Liver (tissue), 9 donors: Measurements from ENCODE around the gene SYNJ2. TPM values are rescaled to one million over a fixed set of nuclear protein-coding genes. Genes with fewer than 3 reads are reported as not detected.

Source experiments
- DNase-seq: peaks from one replicate; pipeline ENCODE4 v3.0.0-alpha.2; 2017; ENCODE audit warnings: low spot score
- H3K27ac ChIP-seq, 2 donors: one replicate each; pipeline ENCODE4 v1.7.0; 2013; ENCODE audit warnings: inconsistent platforms in 2 of 2, low read length in 2 of 2, control low read depth in 1 of 2, low read depth in 1 of 2, mild to moderate bottlenecking in 1 of 2
- H3K27me3 ChIP-seq, 4 donors: one replicate each; pipeline versions ENCODE4 v1.6.1 to v1.7.0; 2013; ENCODE audit warnings: low read length in 3 of 4, inconsistent platforms in 1 of 4, mild to moderate bottlenecking in 1 of 4, moderate library complexity in 1 of 4; ENCODE audit not compliant: control insufficient read depth in 4 of 4, insufficient read depth in 4 of 4
- H3K36me3 ChIP-seq, 4 donors: one replicate each; pipeline versions ENCODE4 v1.6.1 to v1.7.0; 2013; ENCODE audit warnings: low read length in 3 of 4, mild to moderate bottlenecking in 3 of 4, low read depth in 1 of 4, moderate library complexity in 1 of 4; ENCODE audit not compliant: control insufficient read depth in 4 of 4, insufficient read depth in 3 of 4
- H3K4me1 ChIP-seq, 4 donors: one replicate each; pipeline versions ENCODE4 v1.6.1 to v1.7.0; 2013; ENCODE audit warnings: low read length in 3 of 4, mild to moderate bottlenecking in 3 of 4, moderate library complexity in 1 of 4; ENCODE audit not compliant: control insufficient read depth in 4 of 4, insufficient read depth in 4 of 4
- H3K4me3 ChIP-seq, 3 donors: one replicate each; pipeline versions ENCODE4 v1.6.1 to v1.7.0; 2013; ENCODE audit warnings: low read length in 3 of 3, control low read depth in 1 of 3, low read depth in 1 of 3, mild to moderate bottlenecking in 1 of 3
- H3K9ac ChIP-seq, 2 donors: one replicate each; pipeline ENCODE4 v1.7.0; 2013; ENCODE audit warnings: low read length in 2 of 2, mild to moderate bottlenecking in 2 of 2, moderate library complexity in 2 of 2, control low read depth in 1 of 2, low read depth in 1 of 2
- H3K9me3 ChIP-seq, 4 donors: one replicate each; pipeline versions ENCODE4 v1.6.1 to v1.7.0; 2013; ENCODE audit warnings: low read length in 3 of 4; ENCODE audit not compliant: control insufficient read depth in 4 of 4
- EGR1 ChIP-seq, 2 donors: IDR thresholded peaks; 2 replicates each; pipeline ENCODE4 v1.6.1; 2016 to 2018; ENCODE audit warnings: antibody characterized with exemption in 2 of 2, low read depth in 2 of 2
- FOXA1 ChIP-seq: IDR thresholded peaks from 2 replicates; pipeline ENCODE4 v1.6.1; 2016; ENCODE audit warnings: antibody characterized with exemption
- FOXA2 ChIP-seq: IDR thresholded peaks from 2 replicates; pipeline ENCODE4 v1.6.1; 2016; ENCODE audit warnings: antibody characterized with exemption
- GABPA ChIP-seq, 2 donors: IDR thresholded peaks in 1 of 2; conservative IDR thresholded peaks in 1 of 2; 2 replicates each; pipeline ENCODE4 v1.6.1; 2016; ENCODE audit warnings: antibody characterized with exemption in 2 of 2, mild to moderate bottlenecking in 1 of 2, moderate library complexity in 1 of 2
- HNF4A ChIP-seq, 2 donors: conservative IDR thresholded peaks; 2 replicates each; pipeline ENCODE4 v1.6.1; 2016; ENCODE audit warnings: antibody characterized with exemption in 2 of 2, mild to moderate bottlenecking in 2 of 2
- HNF4G ChIP-seq: IDR thresholded peaks from 2 replicates; pipeline ENCODE4 v1.6.1; 2016; ENCODE audit warnings: antibody characterized with exemption
- JUND ChIP-seq, 2 donors: IDR thresholded peaks; 2 replicates each; pipeline ENCODE4 v1.6.1; 2016; ENCODE audit warnings: antibody characterized with exemption in 2 of 2
- NR2F2 ChIP-seq: IDR thresholded peaks from 2 replicates; pipeline ENCODE4 v1.6.1; 2016; ENCODE audit warnings: antibody characterized with exemption
- RAD21 ChIP-seq, 2 donors: IDR thresholded peaks; 2 replicates each; pipeline ENCODE4 v1.6.1; 2016; ENCODE audit warnings: antibody characterized with exemption in 2 of 2, mild to moderate bottlenecking in 2 of 2
- RXRA ChIP-seq, 2 donors: IDR thresholded peaks; 2 replicates each; pipeline ENCODE4 v1.6.1; 2017 to 2018; ENCODE audit warnings: antibody characterized with exemption in 2 of 2, mild to moderate bottlenecking in 1 of 2
- SP1 ChIP-seq: IDR thresholded peaks from 2 replicates; pipeline ENCODE4 v1.6.1; 2018; ENCODE audit warnings: antibody characterized with exemption, mild to moderate bottlenecking
- TAF1 ChIP-seq: conservative IDR thresholded peaks from 2 replicates; pipeline ENCODE4 v1.6.1; 2016; ENCODE audit warnings: antibody characterized with exemption, mild to moderate bottlenecking
- YY1 ChIP-seq: IDR thresholded peaks from 2 replicates; pipeline ENCODE4 v1.6.1; 2016; ENCODE audit warnings: antibody characterized with exemption, mild to moderate bottlenecking
- WGBS: extraction: QIAGEN DNeasy Blood & Tissue Kit; methylation state at CpG from one replicate; pipeline ENCODE4 v1.1.7; 2013; 5-methylcytosine and 5-hydroxymethylcytosine counted together
- polyA plus RNA-seq, 2 donors: library from polyadenylated mRNA; stranded (reverse) in 1 of 2; unstranded in 1 of 2; fragments of 200-250 nt in 1 of 2; fragments of >200 nt in 1 of 2; fragmentation: Nextera tagmentation in 1 of 2; extraction: Ambion mirVana in 1 of 2; gene quantifications; one replicate each; pipeline versions ENCODE4 v1.2.1 to v1.2.3, GENCODE V29; 2013 to 2015
- total RNA-seq, 2 donors: library from RNA; depleted of rRNA; stranded (reverse); fragments of >200 nt; gene quantifications; one replicate each; pipeline ENCODE4 v1.2.3, GENCODE V29; 2014
- TF ChIP-seq, protein P1 (sequence below): IDR thresholded peaks from 2 replicates; pipeline ENCODE4 v1.6.1; 2016; ENCODE audit warnings: antibody characterized with exemption
- TF ChIP-seq, protein P2 (sequence below): IDR thresholded peaks from 2 replicates; pipeline ENCODE4 v1.6.1; 2016; ENCODE audit warnings: antibody characterized with exemption
- TF ChIP-seq, protein P3 (sequence below): fragments of 150-350 bp; IDR thresholded peaks from 2 replicates; pipeline ENCODE4 v1.5.1; 2017; ENCODE audit warnings: improper control_type of control experiment, low read depth, low read length; ENCODE audit not compliant: missing input control
- TF ChIP-seq, protein P4 (sequence below): IDR thresholded peaks from 2 replicates; pipeline ENCODE4 v1.6.1; 2016; ENCODE audit warnings: antibody characterized with exemption, mild to moderate bottlenecking
- donor health status: healthy.
- donor health status: healthy.
- donor health status: healthy.
- donor health status: healthy.
- donor health status: healthy.

Gene SYNJ2
- total and polyA plus RNA-seq, 4 donors: 2.4 to 8.9 (median 3.2) TPM

DNA sequence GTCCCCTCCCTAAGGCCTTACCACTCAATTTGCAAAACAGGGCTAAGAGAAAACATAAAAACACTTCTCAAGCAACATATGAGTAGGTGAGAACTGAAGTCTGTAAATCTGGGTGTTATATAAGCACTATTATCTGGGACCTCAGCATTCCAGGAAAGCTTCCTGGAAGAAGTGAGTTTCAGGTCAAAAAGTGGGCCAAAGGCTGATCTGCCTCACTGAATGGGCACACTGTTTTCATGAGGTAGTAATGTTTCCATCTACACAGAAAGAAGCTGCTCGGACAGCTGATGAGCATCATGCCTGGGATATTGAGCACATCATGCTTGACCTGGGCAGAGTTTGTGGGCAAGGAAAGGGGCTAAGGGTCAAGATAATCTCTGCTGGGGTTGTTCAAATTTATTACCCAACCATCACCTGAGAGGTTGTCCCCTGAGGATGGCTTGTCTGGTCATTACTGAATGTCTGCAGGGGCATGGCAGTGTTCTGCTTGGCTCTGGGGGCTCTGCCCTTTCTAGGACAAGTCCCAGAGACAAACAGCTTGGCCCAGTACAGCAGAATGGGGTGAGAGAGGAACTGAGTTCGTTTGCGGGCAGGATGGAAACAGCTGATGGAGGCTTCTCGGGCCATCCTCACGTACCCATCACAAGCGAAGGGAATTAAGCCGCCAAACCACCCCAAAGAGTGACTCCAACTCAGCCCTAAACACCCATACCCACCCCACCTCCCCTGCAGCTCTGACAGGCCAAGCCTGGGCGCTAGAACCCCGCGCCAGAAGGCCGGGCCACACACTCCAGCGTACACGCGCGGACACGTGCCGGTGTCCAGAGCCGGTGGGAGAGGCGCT is 1.2 kb upstream of the SYNJ2 start:
- no peak for DNase-seq
- Histone ChIP-seq H3K4me3 (peak overlapping the region in 2 of 3 donors; percentile 55 to 88), H3K27ac (no peak overlapping the region), H3K9ac (no peak overlapping the region), H3K4me1 (peaks cover 9 to 31% (median 21%) of the 10 kb centered on the region in 4 donors), H3K27me3 (no peaks in the 10 kb centered on the region), H3K9me3 (no peaks in the 10 kb centered on the region), H3K36me3 (no peaks in the 10 kb centered on the region)
- TF ChIP-seq, protein P1, sequence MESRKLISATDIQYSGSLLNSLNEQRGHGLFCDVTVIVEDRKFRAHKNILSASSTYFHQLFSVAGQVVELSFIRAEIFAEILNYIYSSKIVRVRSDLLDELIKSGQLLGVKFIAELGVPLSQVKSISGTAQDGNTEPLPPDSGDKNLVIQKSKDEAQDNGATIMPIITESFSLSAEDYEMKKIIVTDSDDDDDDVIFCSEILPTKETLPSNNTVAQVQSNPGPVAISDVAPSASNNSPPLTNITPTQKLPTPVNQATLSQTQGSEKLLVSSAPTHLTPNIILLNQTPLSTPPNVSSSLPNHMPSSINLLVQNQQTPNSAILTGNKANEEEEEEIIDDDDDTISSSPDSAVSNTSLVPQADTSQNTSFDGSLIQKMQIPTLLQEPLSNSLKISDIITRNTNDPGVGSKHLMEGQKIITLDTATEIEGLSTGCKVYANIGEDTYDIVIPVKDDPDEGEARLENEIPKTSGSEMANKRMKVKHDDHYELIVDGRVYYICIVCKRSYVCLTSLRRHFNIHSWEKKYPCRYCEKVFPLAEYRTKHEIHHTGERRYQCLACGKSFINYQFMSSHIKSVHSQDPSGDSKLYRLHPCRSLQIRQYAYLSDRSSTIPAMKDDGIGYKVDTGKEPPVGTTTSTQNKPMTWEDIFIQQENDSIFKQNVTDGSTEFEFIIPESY: no peak
- WGBS: 36% methylated on average over 19 of the region's 19 CpGs

DNA sequence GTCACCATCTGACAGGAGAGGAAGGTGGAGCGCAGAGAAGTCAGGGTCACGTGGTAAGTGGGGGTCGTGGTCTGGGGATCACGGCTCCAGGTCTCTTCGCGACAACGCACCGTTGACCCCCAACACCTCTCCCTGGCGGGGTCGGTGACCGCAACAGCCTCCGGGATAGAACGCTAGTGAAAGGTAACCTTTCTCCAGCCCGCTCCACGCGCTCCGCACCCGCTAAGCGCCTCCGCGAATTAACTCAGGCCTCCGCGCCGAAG is 600 bp upstream of the SYNJ2 start:
- peak overlapping the region in 1 of 2 donors; percentile 25 for H3K27ac ChIP-seq
- peak overlapping the region in 1 of 2 donors; percentile 39 for H3K9ac ChIP-seq
- DNase-seq: no peak
- no peaks in the 10 kb centered on the region for H3K36me3 ChIP-seq
- no peaks in the 10 kb centered on the region for H3K27me3 ChIP-seq
- H3K4me3 ChIP-seq: peak overlapping the region; percentile 55 to 88 (median 63)
- 3% methylated on average over 24 of the region's 24 CpGs for WGBS
- H3K9me3 ChIP-seq: no peaks in the 10 kb centered on the region
- TF ChIP-seq NR2F2 (peak; percentile 66), RXRA (IDR thresholded peaks at IDR 0.05) (peak in 1 of 2 donors; percentile 34), FOXA2 (no peak), FOXA1 (no peak), HNF4A (conservative IDR thresholded peaks at IDR 0.05) (no peak)
- H3K4me1 ChIP-seq: peaks cover 9 to 36% (median 27%) of the 10 kb centered on the region in 4 donors

DNA sequence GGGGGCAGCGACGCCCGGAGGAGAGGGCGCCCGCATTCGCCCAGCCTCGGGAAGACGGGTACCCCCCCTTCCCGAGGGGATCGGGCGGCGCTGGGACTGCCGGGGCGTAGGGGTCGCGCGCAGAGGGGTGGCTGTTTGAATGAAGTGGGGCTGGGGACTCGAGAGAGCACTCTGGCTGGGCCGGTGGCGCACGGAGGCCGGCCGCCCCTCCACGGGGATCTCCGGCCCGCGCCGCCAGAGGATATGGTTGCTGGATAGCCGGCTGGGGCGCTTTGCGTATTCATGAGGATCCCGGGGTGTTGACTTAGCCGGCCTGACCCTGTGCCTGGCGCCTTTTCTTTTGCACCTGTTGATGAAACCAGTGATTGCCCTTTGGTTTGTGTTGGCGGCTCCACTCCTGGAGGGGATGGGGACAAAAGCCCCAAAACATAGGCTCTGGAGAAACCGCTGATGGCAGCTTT is 469 bp downstream of the SYNJ2 start:
- H3K4me1 ChIP-seq: peaks cover 9 to 38% (median 30%) of the 10 kb centered on the region in 4 donors
- no peaks in the 10 kb centered on the region for H3K9me3 ChIP-seq
- DNase-seq: no peak
- under 1% methylated on average over 36 of the region's 36 CpGs for WGBS
- peak overlapping the region; percentile 61 to 88 (median 81) for H3K4me3 ChIP-seq
- no peaks in the 10 kb centered on the region for H3K36me3 ChIP-seq
- peak overlapping the region; percentile 87 to 90 for H3K27ac ChIP-seq
- H3K27me3 ChIP-seq: no peaks in the 10 kb centered on the region
- peak overlapping the region in 1 of 2 donors; percentile 62 for H3K9ac ChIP-seq
- TF ChIP-seq JUND (IDR thresholded peaks at IDR 0.05): no peak
- peak in 1 of 2 donors; percentile 11 for TF ChIP-seq RAD21 (IDR thresholded peaks at IDR 0.05)
- TF ChIP-seq, protein P2, sequence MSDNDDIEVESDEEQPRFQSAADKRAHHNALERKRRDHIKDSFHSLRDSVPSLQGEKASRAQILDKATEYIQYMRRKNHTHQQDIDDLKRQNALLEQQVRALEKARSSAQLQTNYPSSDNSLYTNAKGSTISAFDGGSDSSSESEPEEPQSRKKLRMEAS: no peak
- peak; percentile 80 for TF ChIP-seq FOXA2
- peak; percentile 7 to 39 for TF ChIP-seq HNF4A (conservative IDR thresholded peaks at IDR 0.05)
- no peak for TF ChIP-seq TAF1
- TF ChIP-seq NR2F2: no peak
- TF ChIP-seq EGR1 (IDR thresholded peaks at IDR 0.05; ENCODE audit: low read depth in 2 of 2): no peak
- TF ChIP-seq SP1: peak; percentile 21
- TF ChIP-seq YY1: no peak
- TF ChIP-seq, protein P3, sequence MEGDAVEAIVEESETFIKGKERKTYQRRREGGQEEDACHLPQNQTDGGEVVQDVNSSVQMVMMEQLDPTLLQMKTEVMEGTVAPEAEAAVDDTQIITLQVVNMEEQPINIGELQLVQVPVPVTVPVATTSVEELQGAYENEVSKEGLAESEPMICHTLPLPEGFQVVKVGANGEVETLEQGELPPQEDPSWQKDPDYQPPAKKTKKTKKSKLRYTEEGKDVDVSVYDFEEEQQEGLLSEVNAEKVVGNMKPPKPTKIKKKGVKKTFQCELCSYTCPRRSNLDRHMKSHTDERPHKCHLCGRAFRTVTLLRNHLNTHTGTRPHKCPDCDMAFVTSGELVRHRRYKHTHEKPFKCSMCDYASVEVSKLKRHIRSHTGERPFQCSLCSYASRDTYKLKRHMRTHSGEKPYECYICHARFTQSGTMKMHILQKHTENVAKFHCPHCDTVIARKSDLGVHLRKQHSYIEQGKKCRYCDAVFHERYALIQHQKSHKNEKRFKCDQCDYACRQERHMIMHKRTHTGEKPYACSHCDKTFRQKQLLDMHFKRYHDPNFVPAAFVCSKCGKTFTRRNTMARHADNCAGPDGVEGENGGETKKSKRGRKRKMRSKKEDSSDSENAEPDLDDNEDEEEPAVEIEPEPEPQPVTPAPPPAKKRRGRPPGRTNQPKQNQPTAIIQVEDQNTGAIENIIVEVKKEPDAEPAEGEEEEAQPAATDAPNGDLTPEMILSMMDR: no peak
- TF ChIP-seq RXRA (IDR thresholded peaks at IDR 0.05): peak in 1 of 2 donors; percentile 38
- no peak for TF ChIP-seq HNF4G
- TF ChIP-seq, protein P4, sequence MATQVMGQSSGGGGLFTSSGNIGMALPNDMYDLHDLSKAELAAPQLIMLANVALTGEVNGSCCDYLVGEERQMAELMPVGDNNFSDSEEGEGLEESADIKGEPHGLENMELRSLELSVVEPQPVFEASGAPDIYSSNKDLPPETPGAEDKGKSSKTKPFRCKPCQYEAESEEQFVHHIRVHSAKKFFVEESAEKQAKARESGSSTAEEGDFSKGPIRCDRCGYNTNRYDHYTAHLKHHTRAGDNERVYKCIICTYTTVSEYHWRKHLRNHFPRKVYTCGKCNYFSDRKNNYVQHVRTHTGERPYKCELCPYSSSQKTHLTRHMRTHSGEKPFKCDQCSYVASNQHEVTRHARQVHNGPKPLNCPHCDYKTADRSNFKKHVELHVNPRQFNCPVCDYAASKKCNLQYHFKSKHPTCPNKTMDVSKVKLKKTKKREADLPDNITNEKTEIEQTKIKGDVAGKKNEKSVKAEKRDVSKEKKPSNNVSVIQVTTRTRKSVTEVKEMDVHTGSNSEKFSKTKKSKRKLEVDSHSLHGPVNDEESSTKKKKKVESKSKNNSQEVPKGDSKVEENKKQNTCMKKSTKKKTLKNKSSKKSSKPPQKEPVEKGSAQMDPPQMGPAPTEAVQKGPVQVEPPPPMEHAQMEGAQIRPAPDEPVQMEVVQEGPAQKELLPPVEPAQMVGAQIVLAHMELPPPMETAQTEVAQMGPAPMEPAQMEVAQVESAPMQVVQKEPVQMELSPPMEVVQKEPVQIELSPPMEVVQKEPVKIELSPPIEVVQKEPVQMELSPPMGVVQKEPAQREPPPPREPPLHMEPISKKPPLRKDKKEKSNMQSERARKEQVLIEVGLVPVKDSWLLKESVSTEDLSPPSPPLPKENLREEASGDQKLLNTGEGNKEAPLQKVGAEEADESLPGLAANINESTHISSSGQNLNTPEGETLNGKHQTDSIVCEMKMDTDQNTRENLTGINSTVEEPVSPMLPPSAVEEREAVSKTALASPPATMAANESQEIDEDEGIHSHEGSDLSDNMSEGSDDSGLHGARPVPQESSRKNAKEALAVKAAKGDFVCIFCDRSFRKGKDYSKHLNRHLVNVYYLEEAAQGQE: peak; percentile 20
- no peak for TF ChIP-seq GABPA (IDR thresholded peaks at IDR 0.05 in 1 of 2, conservative IDR thresholded peaks at IDR 0.05 in 1 of 2)
- peak; percentile 53 for TF ChIP-seq FOXA1
- TF ChIP-seq, protein P1: no peak
